Thyroid gland (tissue), 4 donors: ENCODE data around the gene CTSF. TPM values are rescaled to one million over a fixed set of nuclear protein-coding genes. Genes with fewer than 3 reads are reported as not detected.

Experiments used
- DNase-seq, 2 donors: peaks; one replicate each; pipeline ENCODE4 v3.0.0-alpha.2; 2019
- H3K27ac ChIP-seq, 3 donors: fragments of 200-600 bp; sonication (generic); 1 replicate in 2 of 3; 2 replicates in 1 of 3; pipeline ENCODE4 v1.5.1; 2016 to 2019; ENCODE audit warnings: mild to moderate bottlenecking in 1 of 3, moderate library complexity in 1 of 3
- H3K27me3 ChIP-seq: fragments of 200-600 bp; sonication (generic); one replicate; pipeline ENCODE4 v1.5.1; 2019
- H3K36me3 ChIP-seq, 2 donors: fragments of 200-600 bp; sonication (generic); one replicate each; pipeline ENCODE4 v1.5.1; 2016 to 2019
- H3K4me1 ChIP-seq, 2 donors: fragments of 200-600 bp; sonication (generic); one replicate each; pipeline ENCODE4 v1.5.1; 2017 to 2019
- H3K4me3 ChIP-seq, 3 donors: fragments of 200-600 bp; sonication (generic); replicated peaks in 1 of 3; 1 replicate in 2 of 3; 2 replicates in 1 of 3; pipeline ENCODE4 v1.5.1; 2016; ENCODE audit warnings: mild to moderate bottlenecking in 1 of 3
- H3K9me3 ChIP-seq: fragments of 200-600 bp; sonication (generic); one replicate; pipeline ENCODE4 v1.5.1; 2017
- POLR2A ChIP-seq, 2 donors: fragments of 450-650 bp; IDR thresholded peaks; one replicate each; pipeline ENCODE4 v1.6.1; 2017; ENCODE audit warnings: antibody characterized with exemption in 2 of 2, mild to moderate bottlenecking in 2 of 2, moderate library complexity in 1 of 2
- WGBS, 2 donors: methylation state at CpG; one replicate each; pipeline ENCODE4 v1.1.5; 2017; 5-methylcytosine and 5-hydroxymethylcytosine counted together
- intact Hi-C: fragments of 100-400 bp; cut with DNase I; formaldehyde crosslinking; loops from one replicate; pipeline ENCODE4 v1.15.1; 2023
- total RNA-seq, 4 donors: library from RNA; depleted of rRNA; stranded (reverse); fragments of >200 nt; gene quantifications; one replicate each; pipeline ENCODE4 v1.2.3, GENCODE V29; 2016
- TF ChIP-seq, protein P1 (sequence below), 6 experiments: fragments of 200-600 bp in 3 of 6; fragments of 450-650 bp in 3 of 6; sonication (generic) in 3 of 6; IDR thresholded peaks; one replicate each; pipeline ENCODE4 v1.5.1; 2016 to 2019; ENCODE audit warnings: antibody characterized with exemption in 6 of 6, mild to moderate bottlenecking in 2 of 6, inconsistent platforms in 1 of 6, moderate library complexity in 1 of 6

CTSF gene
- total RNA-seq, 4 donors from 2014 or later, result 30.4 to 79.1 (median 64.6) TPM

DNA sequence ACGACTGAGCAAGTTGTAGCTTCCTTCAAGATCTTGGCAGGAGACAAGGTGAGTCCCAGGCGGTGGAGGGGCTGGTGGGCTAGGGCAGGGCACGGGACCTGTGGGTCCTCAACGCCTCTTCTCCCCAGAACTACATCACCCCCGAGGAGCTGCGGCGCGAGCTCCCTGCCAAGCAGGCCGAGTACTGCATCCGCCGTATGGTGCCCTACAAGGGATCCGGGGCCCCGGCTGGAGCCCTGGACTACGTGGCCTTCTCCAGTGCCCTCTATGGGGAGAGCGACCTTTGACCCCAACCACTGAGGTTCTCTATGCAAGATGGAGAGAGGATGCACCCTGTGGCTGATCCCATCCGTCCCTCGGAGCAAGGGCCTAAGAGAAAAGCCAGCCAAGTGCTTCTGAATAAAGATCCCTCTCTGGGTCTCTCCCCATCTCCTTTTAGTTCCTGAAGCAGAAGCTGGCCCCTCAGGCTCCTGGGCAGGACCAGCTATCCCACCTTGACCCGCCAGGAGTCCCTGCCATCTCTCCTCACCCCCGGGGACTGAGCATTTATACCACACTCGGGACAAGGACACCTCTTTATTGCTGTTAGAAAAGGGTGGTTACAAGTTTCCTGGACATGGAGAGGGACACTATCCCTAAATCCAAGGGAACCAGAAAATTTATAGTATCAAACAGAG lies 5.4 kb downstream of the CTSF start:
- Histone ChIP-seq H3K36me3 (no peaks in the 10 kb centered on the region), H3K4me1 (peaks cover 11 to 15% of the 10 kb centered on the region in 2 donors), H3K4me3 (no peak overlapping the region), H3K9me3 (no peaks in the 10 kb centered on the region), H3K27me3 (no peaks in the 10 kb centered on the region), H3K27ac (no peak overlapping the region)
- intact Hi-C loops, result no loop called here
- TF ChIP-seq POLR2A (IDR thresholded peaks at IDR 0.05), result no peak
- TF ChIP-seq, protein P1, sequence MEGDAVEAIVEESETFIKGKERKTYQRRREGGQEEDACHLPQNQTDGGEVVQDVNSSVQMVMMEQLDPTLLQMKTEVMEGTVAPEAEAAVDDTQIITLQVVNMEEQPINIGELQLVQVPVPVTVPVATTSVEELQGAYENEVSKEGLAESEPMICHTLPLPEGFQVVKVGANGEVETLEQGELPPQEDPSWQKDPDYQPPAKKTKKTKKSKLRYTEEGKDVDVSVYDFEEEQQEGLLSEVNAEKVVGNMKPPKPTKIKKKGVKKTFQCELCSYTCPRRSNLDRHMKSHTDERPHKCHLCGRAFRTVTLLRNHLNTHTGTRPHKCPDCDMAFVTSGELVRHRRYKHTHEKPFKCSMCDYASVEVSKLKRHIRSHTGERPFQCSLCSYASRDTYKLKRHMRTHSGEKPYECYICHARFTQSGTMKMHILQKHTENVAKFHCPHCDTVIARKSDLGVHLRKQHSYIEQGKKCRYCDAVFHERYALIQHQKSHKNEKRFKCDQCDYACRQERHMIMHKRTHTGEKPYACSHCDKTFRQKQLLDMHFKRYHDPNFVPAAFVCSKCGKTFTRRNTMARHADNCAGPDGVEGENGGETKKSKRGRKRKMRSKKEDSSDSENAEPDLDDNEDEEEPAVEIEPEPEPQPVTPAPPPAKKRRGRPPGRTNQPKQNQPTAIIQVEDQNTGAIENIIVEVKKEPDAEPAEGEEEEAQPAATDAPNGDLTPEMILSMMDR (IDR thresholded peaks at IDR 0.05), result no peak
- DNase-seq, result no peak
- WGBS, 2 donors, result 85 to 91% methylated on average over 10 to 20 of the region's 20 CpGs

DNA sequence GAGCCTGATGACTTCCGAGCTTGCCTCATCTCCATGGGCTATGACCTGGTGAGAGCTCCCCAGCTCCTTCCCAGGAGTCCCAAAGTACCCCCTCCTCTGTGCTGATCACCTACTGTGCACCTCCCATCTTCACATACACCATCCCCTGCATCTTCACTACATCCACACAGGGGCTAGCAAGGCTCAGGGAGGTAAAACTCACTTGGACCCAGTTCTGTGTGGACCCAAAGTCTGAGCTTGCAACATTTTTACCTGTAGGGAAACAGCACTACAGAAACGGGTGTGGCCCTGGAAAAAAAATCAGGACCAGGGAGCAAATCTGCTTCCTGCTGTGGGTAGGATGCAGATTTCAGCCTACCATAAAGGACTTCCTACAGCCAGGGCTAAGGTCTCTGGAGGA lies 6.1 kb downstream of the CTSF start:
- DNase-seq, result no peak
- no peaks in the 10 kb centered on the region for H3K9me3 ChIP-seq
- H3K27ac ChIP-seq, result no peak overlapping the region
- H3K36me3 ChIP-seq, result no peaks in the 10 kb centered on the region
- WGBS, 2 donors, result 80 to 90% methylated on average over 2 of the region's 2 CpGs
- intact Hi-C loops, result no loop called here
- TF ChIP-seq POLR2A (IDR thresholded peaks at IDR 0.05), result no peak
- TF ChIP-seq, protein P1 (IDR thresholded peaks at IDR 0.05), result no peak
- no peaks in the 10 kb centered on the region for H3K27me3 ChIP-seq
- H3K4me1 ChIP-seq, result peaks cover 8% of the 10 kb centered on the region in 2 donors
- no peak overlapping the region for H3K4me3 ChIP-seq

DNA sequence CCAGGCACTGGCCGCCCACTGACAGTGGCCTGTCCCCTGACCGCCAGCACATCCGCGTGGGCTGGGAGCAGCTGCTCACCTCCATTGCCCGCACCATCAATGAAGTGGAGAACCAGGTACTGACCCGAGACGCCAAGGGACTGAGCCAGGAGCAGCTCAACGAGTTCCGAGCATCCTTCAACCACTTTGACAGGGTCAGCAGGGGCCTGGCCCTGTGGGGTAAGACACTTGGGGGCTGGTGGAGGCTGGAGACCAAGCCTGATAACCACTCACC lies 6.5 kb downstream of the CTSF start:
- H3K27ac ChIP-seq, result no peak overlapping the region
- no peak for DNase-seq
- H3K4me1 ChIP-seq, result peaks cover 8% of the 10 kb centered on the region in 2 donors
- WGBS, 2 donors, result 80 to 87% methylated on average over 5 to 9 of the region's 9 CpGs
- no peak for TF ChIP-seq POLR2A (IDR thresholded peaks at IDR 0.05)
- TF ChIP-seq, protein P1 (IDR thresholded peaks at IDR 0.05), result no peak
- no peak overlapping the region for H3K4me3 ChIP-seq
- intact Hi-C loops, result no loop called here
- H3K36me3 ChIP-seq, result no peaks in the 10 kb centered on the region
- H3K27me3 ChIP-seq, result no peaks in the 10 kb centered on the region
- H3K9me3 ChIP-seq, result no peaks in the 10 kb centered on the region

DNA sequence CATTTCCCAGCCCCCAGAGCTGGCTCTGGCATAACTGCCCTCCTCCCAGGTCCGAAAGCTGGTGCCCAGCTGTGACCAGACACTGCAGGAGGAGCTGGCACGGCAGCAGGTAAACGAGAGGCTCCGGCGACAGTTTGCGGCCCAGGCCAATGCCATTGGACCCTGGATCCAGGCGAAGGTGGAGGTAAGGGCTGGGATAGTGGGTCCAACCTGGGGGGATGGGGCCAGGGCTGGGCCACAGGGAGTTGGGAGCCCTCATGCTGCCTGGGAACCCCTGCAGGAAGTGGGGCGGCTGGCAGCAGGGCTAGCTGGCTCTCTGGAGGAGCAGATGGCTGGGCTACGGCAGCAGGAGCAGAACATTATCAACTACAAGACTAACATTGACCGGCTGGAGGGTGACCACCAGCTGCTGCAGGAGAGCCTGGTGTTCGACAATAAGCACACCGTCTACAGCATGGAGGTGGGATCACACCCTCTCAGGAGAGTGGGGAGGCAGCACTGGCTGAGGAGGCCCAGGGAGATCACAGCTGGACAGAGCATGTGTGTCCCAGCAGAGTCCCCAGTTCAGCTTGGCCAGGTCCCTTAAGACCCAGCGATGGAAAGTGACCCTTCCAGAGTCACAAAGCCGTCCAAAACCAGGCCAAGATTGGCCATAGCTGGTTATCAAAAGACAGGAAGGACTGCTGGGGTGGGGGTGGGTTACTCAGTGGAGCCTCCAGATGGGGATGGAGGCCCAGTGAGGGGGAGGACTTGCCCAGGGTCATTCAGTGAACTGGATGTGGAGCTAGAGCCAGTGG lies 7.0 kb downstream of the CTSF start:
- DNase-seq, result no peak
- 79 to 83% methylated on average over 7 to 12 of the region's 14 CpGs for WGBS, 2 donors

More for the DNA sequence above, 7.0 kb downstream of the CTSF start:
- intact Hi-C loops, result no loop called here
- no peak overlapping the region for H3K4me3 ChIP-seq
- H3K9me3 ChIP-seq, result no peaks in the 10 kb centered on the region
- TF ChIP-seq, protein P1 (IDR thresholded peaks at IDR 0.05), result no peak
- no peaks in the 10 kb centered on the region for H3K27me3 ChIP-seq
- no peaks in the 10 kb centered on the region for H3K36me3 ChIP-seq
- no peak overlapping the region for H3K27ac ChIP-seq
- H3K4me1 ChIP-seq, result peaks cover 8 to 9% of the 10 kb centered on the region in 2 donors
